ENCODE measurements around the gene OPCML.
A peak's percentile ranks its signal among the peaks of the same experiment; 100 is the strongest.

OPCML gene

GRCh38 chr11:133064961-133065360 is 467.3 kb downstream of the OPCML start:
- Histone ChIP-seq H3K4me3 (peak overlapping the region in 3 of 7 experiments; percentile 30 to 49 (median 39)), H3K27ac (peak overlapping the region in 7 of 21 experiments; percentile 23 to 84 (median 76))

- H3K27ac ChIP-seq, result peak overlapping the region in 14 of 21 experiments; percentile 23 to 84 (median 62)
- peak overlapping the region; percentile 22 to 49 (median 33) for H3K4me3 ChIP-seq
Observed at GRCh38 chr11:133064152-133064877, 468.0 kb downstream of the OPCML start.

- Histone ChIP-seq H3K27ac (no peak overlapping the region), H3K4me3 (no peak overlapping the region)
Observed at GRCh38 chr11:133058501-133058900, 473.8 kb downstream of the OPCML start.

GRCh38 chr11:133053124-133053776 is 479.1 kb downstream of the OPCML start:
- no peak overlapping the region for H3K27ac ChIP-seq
- no peak overlapping the region for H3K4me3 ChIP-seq

GRCh38 chr11:133052537-133052936 is 479.8 kb downstream of the OPCML start:
- Histone ChIP-seq H3K4me3 (no peak overlapping the region), H3K27ac (no peak overlapping the region)

- H3K27ac ChIP-seq, result no peak overlapping the region
- no peak overlapping the region for H3K4me3 ChIP-seq
Observed at GRCh38 chr11:133049244-133050019, 482.9 kb downstream of the OPCML start.

GRCh38 chr11:133048270-133048669 is 484.0 kb downstream of the OPCML start:
- Histone ChIP-seq H3K4me3 (no peak overlapping the region), H3K27ac (no peak overlapping the region)

- H3K27ac ChIP-seq, result no peak overlapping the region
- H3K4me3 ChIP-seq, result no peak overlapping the region
Observed at GRCh38 chr11:133047771-133048115, 484.6 kb downstream of the OPCML start.

GRCh38 chr11:133047036-133047770 is 485.1 kb downstream of the OPCML start:
- no peak overlapping the region for H3K4me3 ChIP-seq
- H3K27ac ChIP-seq, result no peak overlapping the region

- H3K4me3 ChIP-seq, result no peak overlapping the region
- H3K27ac ChIP-seq, result no peak overlapping the region
Observed at GRCh38 chr11:133046252-133046651, 486.0 kb downstream of the OPCML start.

- H3K4me3 ChIP-seq, result no peak overlapping the region
- H3K27ac ChIP-seq, result no peak overlapping the region
Observed at GRCh38 chr11:133041928-133042882, 490.1 kb downstream of the OPCML start.

- Histone ChIP-seq H3K4me3 (no peak overlapping the region), H3K27ac (no peak overlapping the region)
Observed at GRCh38 chr11:133041181-133041580, 491.1 kb downstream of the OPCML start.

GRCh38 chr11:133040289-133040900 is 491.9 kb downstream of the OPCML start:
- no peak overlapping the region for H3K27ac ChIP-seq
- H3K4me3 ChIP-seq, result no peak overlapping the region

- Histone ChIP-seq H3K4me3 (no peak overlapping the region), H3K27ac (no peak overlapping the region)
Observed at GRCh38 chr11:133038850-133039249, 493.5 kb downstream of the OPCML start.

GRCh38 chr11:133034929-133035328 is 497.4 kb downstream of the OPCML start:
- Histone ChIP-seq H3K27ac (no peak overlapping the region), H3K4me3 (no peak overlapping the region)

GRCh38 chr11:133029107-133029506 is 503.2 kb downstream of the OPCML start:
- no peak overlapping the region for H3K4me3 ChIP-seq

GRCh38 chr11:133026952-133027351 is 505.3 kb downstream of the OPCML start:
- Histone ChIP-seq H3K27ac (no peak overlapping the region), H3K4me3 (no peak overlapping the region)

More at GRCh38 chr11:133029107-133029506, 503.2 kb downstream of the OPCML start:
- H3K27ac ChIP-seq, result no peak overlapping the region

- Histone ChIP-seq H3K27ac (no peak overlapping the region), H3K4me3 (no peak overlapping the region)
Observed at GRCh38 chr11:133024301-133024700, 508.0 kb downstream of the OPCML start.

Measured in skin epidermis (tissue), 12 donors.